ENCODE results near the gene LPCAT3.

LPCAT3 gene

GRCh38 chr12:7034464-7034863, 16.2 kb upstream of the LPCAT3 start:
- no peak overlapping the region for H3K4me3 ChIP-seq (ENCODE audit: low read depth, low read length)
- TF ChIP-seq, protein P1, sequence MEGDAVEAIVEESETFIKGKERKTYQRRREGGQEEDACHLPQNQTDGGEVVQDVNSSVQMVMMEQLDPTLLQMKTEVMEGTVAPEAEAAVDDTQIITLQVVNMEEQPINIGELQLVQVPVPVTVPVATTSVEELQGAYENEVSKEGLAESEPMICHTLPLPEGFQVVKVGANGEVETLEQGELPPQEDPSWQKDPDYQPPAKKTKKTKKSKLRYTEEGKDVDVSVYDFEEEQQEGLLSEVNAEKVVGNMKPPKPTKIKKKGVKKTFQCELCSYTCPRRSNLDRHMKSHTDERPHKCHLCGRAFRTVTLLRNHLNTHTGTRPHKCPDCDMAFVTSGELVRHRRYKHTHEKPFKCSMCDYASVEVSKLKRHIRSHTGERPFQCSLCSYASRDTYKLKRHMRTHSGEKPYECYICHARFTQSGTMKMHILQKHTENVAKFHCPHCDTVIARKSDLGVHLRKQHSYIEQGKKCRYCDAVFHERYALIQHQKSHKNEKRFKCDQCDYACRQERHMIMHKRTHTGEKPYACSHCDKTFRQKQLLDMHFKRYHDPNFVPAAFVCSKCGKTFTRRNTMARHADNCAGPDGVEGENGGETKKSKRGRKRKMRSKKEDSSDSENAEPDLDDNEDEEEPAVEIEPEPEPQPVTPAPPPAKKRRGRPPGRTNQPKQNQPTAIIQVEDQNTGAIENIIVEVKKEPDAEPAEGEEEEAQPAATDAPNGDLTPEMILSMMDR (IDR thresholded peaks at IDR 0.05; ENCODE audit: low read depth, low read length): no peak

DNA sequence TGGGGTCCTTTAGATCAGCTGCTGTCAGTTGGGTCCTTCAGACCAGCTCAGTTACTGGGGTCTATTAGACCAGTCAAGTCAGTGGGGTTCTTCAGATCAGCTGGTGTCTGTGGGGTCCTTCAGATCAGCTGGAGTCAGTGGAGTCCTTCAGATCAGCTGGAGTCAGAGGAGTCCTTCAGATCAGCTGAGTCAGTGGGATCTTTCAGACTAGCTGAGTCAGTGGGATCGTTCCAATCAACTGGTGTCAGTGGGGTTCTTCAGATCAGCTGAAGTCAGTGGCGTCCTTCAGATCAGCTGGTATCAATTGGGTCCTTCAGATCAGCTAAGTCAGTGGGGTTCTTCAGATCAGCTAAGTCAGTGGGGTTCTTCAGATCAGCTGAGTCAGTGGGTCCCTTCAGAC, 14.7 kb upstream of the LPCAT3 start:
- TF ChIP-seq, protein P1 (IDR thresholded peaks at IDR 0.05; ENCODE audit: low read depth, low read length): no peak
- no peak overlapping the region for H3K4me3 ChIP-seq (ENCODE audit: low read depth, low read length)

DNA sequence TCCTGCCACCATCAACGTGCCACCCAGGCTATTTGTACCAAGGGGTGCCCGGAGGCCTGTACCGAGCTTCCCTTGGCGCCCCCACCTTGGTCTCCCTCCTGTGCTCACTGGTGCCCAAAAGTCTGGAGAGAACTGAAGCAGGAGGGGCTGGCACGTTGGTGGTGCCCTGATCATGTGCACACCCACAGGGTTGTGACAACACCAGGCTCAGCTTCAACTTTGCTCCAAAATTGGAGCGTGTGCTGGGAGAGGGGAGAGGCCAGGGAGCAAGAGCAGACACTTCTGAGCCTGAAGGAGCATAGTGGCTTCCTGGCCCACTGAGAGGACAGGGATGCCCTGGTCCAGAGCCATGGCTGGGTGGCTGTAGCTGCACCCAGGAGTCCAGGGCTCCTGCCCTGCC, 13.0 kb upstream of the LPCAT3 start:
- TF ChIP-seq, protein P1 (IDR thresholded peaks at IDR 0.05; ENCODE audit: low read depth, low read length): no peak
- H3K4me3 ChIP-seq (ENCODE audit: low read depth, low read length): no peak overlapping the region

DNA sequence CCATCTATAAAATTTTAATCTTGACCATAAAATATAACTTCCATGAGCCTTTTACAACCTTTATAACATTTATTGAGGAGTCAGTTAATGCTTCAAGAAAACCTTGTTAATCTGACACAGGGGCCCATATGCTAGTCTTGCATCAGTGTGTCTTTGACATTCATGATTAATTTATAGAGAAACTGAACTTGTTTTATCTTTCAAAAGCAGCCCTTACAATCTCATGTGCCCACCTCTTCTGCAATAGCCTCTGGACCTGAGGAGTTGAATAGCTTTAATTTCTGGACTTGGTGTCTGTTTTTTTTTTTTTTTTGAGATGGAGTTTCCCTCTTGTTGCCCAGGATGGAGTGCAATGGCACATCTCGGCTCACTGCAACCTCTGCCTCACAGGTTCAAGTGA, 8.6 kb upstream of the LPCAT3 start:
- no peak overlapping the region for H3K4me3 ChIP-seq (ENCODE audit: low read depth, low read length)
- TF ChIP-seq, protein P1 (IDR thresholded peaks at IDR 0.05; ENCODE audit: low read depth, low read length): no peak

- no peak overlapping the region for H3K4me3 ChIP-seq (ENCODE audit: low read depth, low read length)
- TF ChIP-seq, protein P1 (IDR thresholded peaks at IDR 0.05; ENCODE audit: low read depth, low read length): no peak
Observed at GRCh38 chr12:7023114-7023513, 4.8 kb upstream of the LPCAT3 start.

DNA sequence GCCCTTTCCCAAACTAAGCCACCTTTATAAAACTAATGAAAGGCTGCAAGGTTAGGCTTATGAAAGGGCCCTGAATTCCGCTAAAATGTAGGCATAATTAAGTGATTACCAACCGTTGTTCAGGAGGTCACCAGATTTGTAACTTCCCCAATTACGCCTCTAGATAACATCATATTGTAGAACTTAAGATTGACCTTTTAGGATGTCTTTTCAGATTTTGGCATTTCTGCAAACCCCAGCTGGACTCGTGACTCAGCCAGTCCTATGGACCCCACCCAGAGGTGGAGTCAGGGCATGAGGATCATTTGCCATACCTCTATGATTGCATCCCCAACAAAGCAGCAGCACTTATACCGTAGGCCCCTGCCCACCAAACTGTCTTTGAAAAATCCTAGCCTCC, 3.7 kb upstream of the LPCAT3 start:
- TF ChIP-seq, protein P1 (IDR thresholded peaks at IDR 0.05; ENCODE audit: low read depth, low read length): no peak
- no peak overlapping the region for H3K4me3 ChIP-seq (ENCODE audit: low read depth, low read length)

GRCh38 chr12:7019043-7019569, 830 bp upstream of the LPCAT3 start:
- H3K4me3 ChIP-seq (ENCODE audit: low read depth, low read length): peak overlapping the region; percentile 85
- TF ChIP-seq, protein P1 (IDR thresholded peaks at IDR 0.05; ENCODE audit: low read depth, low read length): no peak
